ENCODE measurements around the gene SHISA7.

The SHISA7 gene

GRCh38 chr19:55482156-55482961 is 39.3 kb upstream of the SHISA7 start:
- DNase-seq = no peak

- DNase-seq = no peak
Measured at GRCh38 chr19:55481794-55482155, 38.7 kb upstream of the SHISA7 start.

- DNase-seq = no peak
Measured at GRCh38 chr19:55481148-55481793, 38.2 kb upstream of the SHISA7 start.

- no peak for DNase-seq
Measured at GRCh38 chr19:55479451-55480230, 36.5 kb upstream of the SHISA7 start.

GRCh38 chr19:55479045-55479444 is 35.9 kb upstream of the SHISA7 start:
- DNase-seq = no peak

GRCh38 chr19:55478364-55478763 is 35.3 kb upstream of the SHISA7 start:
- no peak for DNase-seq

- no peak for DNase-seq
Measured at GRCh38 chr19:55477905-55478304, 34.8 kb upstream of the SHISA7 start.

GRCh38 chr19:55476100-55476775 is 33.1 kb upstream of the SHISA7 start, which contains the start of gene ZNF628:
TSS of gene ZNF628 (plus strand) at chr19:55476617. CDS start at chr19:55479911, 3,294 bp downstream.
- DNase-seq = peak; percentile 90 to 92

GRCh38 chr19:55474269-55475265 is 31.5 kb upstream of the SHISA7 start:
- DNase-seq = no peak

- no peak for DNase-seq
Measured at GRCh38 chr19:55473225-55474012, 30.3 kb upstream of the SHISA7 start.

- no peak for DNase-seq
Measured at GRCh38 chr19:55472463-55472862, 29.4 kb upstream of the SHISA7 start.

- DNase-seq = no peak
Measured at GRCh38 chr19:55471266-55471665, 28.2 kb upstream of the SHISA7 start.

- DNase-seq = no peak
Measured at GRCh38 chr19:55468054-55468393, 24.9 kb upstream of the SHISA7 start.

- DNase-seq = peak; percentile 32 to 60
Measured at GRCh38 chr19:55467236-55468053, 24.3 kb upstream of the SHISA7 start.

GRCh38 chr19:55466241-55466614 is 23.1 kb upstream of the SHISA7 start:
- DNase-seq = no peak

GRCh38 chr19:55465460-55466240 is 22.6 kb upstream of the SHISA7 start:
- DNase-seq = no peak

GRCh38 chr19:55464662-55465054 is 21.6 kb upstream of the SHISA7 start, which contains the start of gene C19orf85:
TSS of gene C19orf85 (minus strand) at chr19:55464751. CDS start at chr19:55464554, 197 bp downstream.
- DNase-seq = no peak

- DNase-seq = no peak
Measured at GRCh38 chr19:55464039-55464661, 21.1 kb upstream of the SHISA7 start.

- no peak for DNase-seq
Measured at GRCh38 chr19:55463583-55464031, 20.5 kb upstream of the SHISA7 start.
